Brain microvascular endothelial cell (primary cell): Measurements from ENCODE around the gene GLP1R.

Experiments
- DNase-seq: peaks from one replicate; pipeline ENCODE4 v3.0.0-alpha.2; 2020
- H3K27ac ChIP-seq: fragments of 250-450 bp; sonication (Bioruptor Pico); 2 replicates; pipeline ENCODE4 v1.5.1; 2020; ENCODE audit warnings: mild to moderate bottlenecking, moderate library complexity
- H3K27me3 ChIP-seq: fragments of 250-450 bp; sonication (Bioruptor Pico); replicated peaks from 2 replicates; pipeline ENCODE4 v1.5.1; 2020; ENCODE audit warnings: mild to moderate bottlenecking
- H3K36me3 ChIP-seq: fragments of 250-450 bp; sonication (Bioruptor Pico); replicated peaks from 2 replicates; pipeline ENCODE4 v1.5.1; 2020; ENCODE audit warnings: mild to moderate bottlenecking
- H3K4me3 ChIP-seq: 2 replicates; pipeline ENCODE4 v1.5.1; 2011; ENCODE audit warnings: low read depth, mild to moderate bottlenecking, control low read depth, low read length, moderate library complexity
- in situ Hi-C: cut with HindIII; loops from 2 replicates; pipeline ENCODE4 v1.10.0; 2017; ENCODE audit warnings: low sequenced_read_pairs, low pct_ligation_motif_present
- TF ChIP-seq, protein P1 (sequence below): IDR thresholded peaks from 2 replicates; pipeline ENCODE4 v1.5.1; 2011; ENCODE audit warnings: low read depth, mild to moderate bottlenecking, moderate library complexity, low read length, control low read depth, inconsistent platforms; ENCODE audit errors: missing control alignments

The GLP1R gene

DNA sequence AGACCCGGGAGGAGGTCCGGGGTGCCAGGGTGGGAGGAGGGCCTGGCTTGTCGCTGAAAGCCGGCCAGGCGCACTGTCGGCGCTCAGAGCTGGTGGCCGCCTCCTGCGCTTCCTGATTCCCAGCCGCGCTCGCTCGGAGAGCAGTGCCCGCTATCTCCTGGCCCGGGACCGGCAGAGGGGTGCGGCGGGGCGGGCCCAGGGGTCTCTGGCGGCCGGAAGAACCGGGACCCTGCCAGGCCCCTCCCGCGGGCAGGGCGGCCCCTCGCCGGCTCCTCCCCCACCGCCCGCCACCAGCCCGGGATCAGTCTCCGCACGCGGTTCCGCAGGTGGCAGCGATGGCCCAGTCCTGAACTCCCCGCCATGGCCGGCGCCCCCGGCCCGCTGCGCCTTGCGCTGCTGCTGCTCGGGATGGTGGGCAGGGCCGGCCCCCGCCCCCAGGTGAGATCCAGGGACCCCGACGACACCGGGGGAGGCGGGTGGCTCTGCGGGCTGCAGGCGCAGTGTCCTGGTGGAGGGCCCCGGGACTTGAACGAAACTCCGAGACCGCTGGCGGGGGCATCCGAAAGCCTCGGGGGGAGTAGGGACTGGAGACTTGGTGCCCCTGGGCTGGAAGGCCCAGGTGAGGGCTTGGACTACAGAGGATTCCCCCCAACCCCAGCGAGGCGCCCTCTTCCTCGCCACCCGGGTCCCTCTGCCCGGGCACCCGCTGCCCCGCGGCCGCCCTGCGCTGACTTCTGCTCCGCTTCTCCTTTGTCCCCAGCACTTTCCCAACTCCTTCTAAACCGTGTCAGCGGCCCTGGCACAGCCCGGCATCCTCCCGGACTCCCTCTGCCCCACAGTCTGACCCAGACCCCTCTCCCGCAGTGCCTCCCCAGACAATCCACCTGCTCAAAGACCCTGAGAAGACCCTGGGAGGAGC is at the start of gene GLP1R:
TSS of gene GLP1R (plus strand) at position 301 of the 919 bp plus-strand sequence. CDS start at position 361, 60 bp downstream.
- in situ Hi-C loops, result no loop called here
- no peaks in the 10 kb centered on the region for H3K36me3 ChIP-seq
- H3K4me3 ChIP-seq, result no peak within 1 kb of the TSS
- TF ChIP-seq, protein P1, sequence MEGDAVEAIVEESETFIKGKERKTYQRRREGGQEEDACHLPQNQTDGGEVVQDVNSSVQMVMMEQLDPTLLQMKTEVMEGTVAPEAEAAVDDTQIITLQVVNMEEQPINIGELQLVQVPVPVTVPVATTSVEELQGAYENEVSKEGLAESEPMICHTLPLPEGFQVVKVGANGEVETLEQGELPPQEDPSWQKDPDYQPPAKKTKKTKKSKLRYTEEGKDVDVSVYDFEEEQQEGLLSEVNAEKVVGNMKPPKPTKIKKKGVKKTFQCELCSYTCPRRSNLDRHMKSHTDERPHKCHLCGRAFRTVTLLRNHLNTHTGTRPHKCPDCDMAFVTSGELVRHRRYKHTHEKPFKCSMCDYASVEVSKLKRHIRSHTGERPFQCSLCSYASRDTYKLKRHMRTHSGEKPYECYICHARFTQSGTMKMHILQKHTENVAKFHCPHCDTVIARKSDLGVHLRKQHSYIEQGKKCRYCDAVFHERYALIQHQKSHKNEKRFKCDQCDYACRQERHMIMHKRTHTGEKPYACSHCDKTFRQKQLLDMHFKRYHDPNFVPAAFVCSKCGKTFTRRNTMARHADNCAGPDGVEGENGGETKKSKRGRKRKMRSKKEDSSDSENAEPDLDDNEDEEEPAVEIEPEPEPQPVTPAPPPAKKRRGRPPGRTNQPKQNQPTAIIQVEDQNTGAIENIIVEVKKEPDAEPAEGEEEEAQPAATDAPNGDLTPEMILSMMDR, result no peak
- H3K27me3 ChIP-seq, result peaks cover 26% of the 10 kb centered on the region
- no peak within 1 kb of the TSS for H3K27ac ChIP-seq
- DNase-seq, result no peak

GRCh38 chr6:39003072-39003471 is 45.5 kb upstream of the GLP1R start:
- TF ChIP-seq, protein P1, result peak; percentile 53
- Histone ChIP-seq H3K4me3 (no peak overlapping the region), H3K27ac (no peak overlapping the region), H3K27me3 (peaks cover 2% of the 10 kb centered on the region), H3K36me3 (no peaks in the 10 kb centered on the region)
- DNase-seq, result no peak
- in situ Hi-C loops, result no loop called here

GRCh38 chr6:39003492-39003891 is 45.1 kb upstream of the GLP1R start:
- TF ChIP-seq, protein P1, result no peak
- no peak for DNase-seq
- no peaks in the 10 kb centered on the region for H3K36me3 ChIP-seq
- H3K4me3 ChIP-seq, result no peak overlapping the region
- in situ Hi-C loops, result no loop called here
- no peak overlapping the region for H3K27ac ChIP-seq
- H3K27me3 ChIP-seq, result peaks cover 2% of the 10 kb centered on the region

DNA sequence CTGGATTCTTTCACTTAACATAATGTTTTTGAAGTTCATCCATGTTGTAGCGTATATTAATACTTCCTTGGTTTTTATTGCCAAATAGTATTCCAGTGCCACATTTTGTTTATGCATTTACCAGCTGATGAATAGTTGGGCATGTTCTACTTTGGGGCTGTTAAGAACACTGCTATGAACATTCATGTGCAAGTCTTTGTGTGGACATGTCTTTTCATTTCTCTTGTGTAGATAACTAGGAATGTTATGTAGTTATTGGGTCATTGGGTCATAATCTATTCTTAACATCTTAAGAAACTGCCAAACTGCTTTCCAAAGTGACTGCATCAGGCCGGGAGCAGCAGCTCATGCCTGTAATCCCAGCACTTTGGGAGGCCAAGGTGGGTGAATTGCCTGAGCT is 43.8 kb upstream of the GLP1R start:
- TF ChIP-seq, protein P1, result no peak
- no peak overlapping the region for H3K4me3 ChIP-seq
- no peak for DNase-seq
- H3K36me3 ChIP-seq, result no peaks in the 10 kb centered on the region
- peaks cover 2% of the 10 kb centered on the region for H3K27me3 ChIP-seq
- in situ Hi-C loops, result no loop called here
- no peak overlapping the region for H3K27ac ChIP-seq

DNA sequence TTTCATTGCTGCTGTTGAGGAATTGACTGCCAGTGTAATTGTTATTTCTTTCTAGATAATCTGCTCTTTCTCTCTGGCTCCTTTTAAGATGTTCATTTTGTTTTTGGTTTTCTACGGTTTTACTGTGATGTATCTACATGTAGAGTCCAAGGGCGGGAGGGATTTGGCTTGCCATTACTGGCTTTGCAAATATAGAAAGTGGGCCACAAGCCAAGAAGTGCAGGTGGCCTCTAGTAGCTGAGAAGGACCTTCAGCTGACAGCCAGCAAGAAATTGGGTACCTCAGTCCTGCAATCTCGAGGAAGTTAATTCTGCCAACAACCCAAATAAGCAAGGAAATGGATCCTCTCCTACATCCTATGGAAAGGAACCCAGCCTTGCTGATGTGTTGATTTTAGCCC is 42.8 kb upstream of the GLP1R start:
- no peak overlapping the region for H3K4me3 ChIP-seq
- H3K27ac ChIP-seq, result no peak overlapping the region
- H3K27me3 ChIP-seq, result peaks cover 2% of the 10 kb centered on the region
- no peaks in the 10 kb centered on the region for H3K36me3 ChIP-seq
- TF ChIP-seq, protein P1, result no peak
- DNase-seq, result no peak
- in situ Hi-C loops, result no loop called here

- H3K27ac ChIP-seq, result no peak overlapping the region
- TF ChIP-seq, protein P1, result no peak
- peaks cover 2% of the 10 kb centered on the region for H3K27me3 ChIP-seq
- no peak overlapping the region for H3K4me3 ChIP-seq
- in situ Hi-C loops, result no loop called here
- no peaks in the 10 kb centered on the region for H3K36me3 ChIP-seq
- DNase-seq, result no peak
These were observed 41.0 kb upstream of the GLP1R start for GRCh38 chr6:39007575-39007974.
